HepG2 (cell line): ENCODE results near the gene GLOD4. TPM values are rescaled to one million over a fixed set of nuclear protein-coding genes. Genes with fewer than 3 reads are reported as not detected.
A peak's percentile ranks its signal among the peaks of the same experiment; 100 is the strongest.

Experiments used
- ADNP ChIP-seq: sonication (generic); formaldehyde crosslinking; IDR thresholded peaks from 2 replicates; pipeline ENCODE4 v1.4.0; 2020; ENCODE audit warnings: missing genetic modification reagents
- ARNT2 ChIP-seq: sonication (generic); formaldehyde crosslinking; IDR thresholded peaks from 2 replicates; pipeline ENCODE4 v1.8.0; 2022; ENCODE audit warnings: mild to moderate bottlenecking, low read depth, missing genetic modification reagents, moderate library complexity
- DNMT3B ChIP-seq: conservative IDR thresholded peaks from 2 replicates; pipeline ENCODE4 v1.6.1; 2016; ENCODE audit warnings: missing biosample characterization, control low read depth
- KDM3A ChIP-seq: IDR thresholded peaks from 2 replicates; pipeline ENCODE4 v1.6.1; 2018; ENCODE audit warnings: low read depth, missing compliant biosample characterization
- MXD1 ChIP-seq: sonication (generic); formaldehyde crosslinking; IDR thresholded peaks from 2 replicates; pipeline ENCODE4 v1.4.0; 2020; ENCODE audit warnings: mild to moderate bottlenecking, missing genetic modification reagents
- NR2C2 ChIP-seq: sonication (generic); formaldehyde crosslinking; IDR thresholded peaks from 2 replicates; pipeline ENCODE4 v1.4.0; 2020; ENCODE audit warnings: missing genetic modification reagents, mild to moderate bottlenecking, moderate library complexity, borderline replicate concordance
- PATZ1 ChIP-seq: sonication (generic); formaldehyde crosslinking; IDR thresholded peaks from 2 replicates; pipeline ENCODE4 v1.4.0; 2020; ENCODE audit warnings: missing genetic modification reagents
- PRDM15 ChIP-seq: sonication (generic); formaldehyde crosslinking; IDR thresholded peaks from 2 replicates; pipeline ENCODE4 v1.4.0; 2020; ENCODE audit warnings: missing genetic modification reagents
- SP4 ChIP-seq: sonication (generic); formaldehyde crosslinking; IDR thresholded peaks from 2 replicates; pipeline ENCODE4 v1.8.1; 2023; ENCODE audit warnings: mild to moderate bottlenecking, missing genetic modification reagents
- TARDBP ChIP-seq: sonication (generic); formaldehyde crosslinking; IDR thresholded peaks from 2 replicates; pipeline ENCODE4 v1.8.0; 2022; ENCODE audit warnings: mild to moderate bottlenecking, missing genetic modification reagents
- ZKSCAN1 ChIP-seq: fragments of 150-350 bp; IDR thresholded peaks from 2 replicates; pipeline ENCODE4 v1.6.1; 2014; ENCODE audit warnings: low read length
- ZNF235 ChIP-seq: sonication (generic); formaldehyde crosslinking; IDR thresholded peaks from 2 replicates; pipeline ENCODE4 v1.8.1; 2023; ENCODE audit warnings: mild to moderate bottlenecking, missing genetic modification reagents, borderline replicate concordance
- ZNF513 ChIP-seq: sonication (generic); formaldehyde crosslinking; conservative IDR thresholded peaks from 2 replicates; pipeline ENCODE4 v1.5.0; 2020; ENCODE audit warnings: missing genetic modification reagents
- ZNF549 ChIP-seq: sonication (generic); formaldehyde crosslinking; IDR thresholded peaks from 2 replicates; pipeline ENCODE4 v1.5.0; 2020; ENCODE audit warnings: missing genetic modification reagents
- ZNF704 ChIP-seq: sonication (generic); formaldehyde crosslinking; IDR thresholded peaks from 2 replicates; pipeline ENCODE4 v1.8.1; 2023; ENCODE audit warnings: mild to moderate bottlenecking, inconsistent platforms, moderate library complexity, missing genetic modification reagents, borderline replicate concordance
- ZNF770 ChIP-seq: sonication (generic); formaldehyde crosslinking; IDR thresholded peaks from 2 replicates; pipeline ENCODE4 v1.5.0; 2020; ENCODE audit warnings: mild to moderate bottlenecking, missing genetic modification reagents
- ZNF792 ChIP-seq: IDR thresholded peaks from 2 replicates; pipeline ENCODE4 v1.6.1; 2016
- polyA plus RNA-seq, 8 experiments: library from polyadenylated mRNA; depleted of rRNA in 3 of 8; stranded (reverse) in 7 of 8; unstranded in 1 of 8; fragments of >200 nt; fragmentation: Illumina TruSeq in 4 of 8; extraction: Trizol in 4 of 8; gene quantifications; 2 replicates each; pipeline versions ENCODE4 v1.2.1 to v1.2.3, GENCODE V29; 2011 to 2016; ENCODE audit warnings: low read depth in 4 of 8, missing spikeins in 1 of 8, mixed read lengths in 1 of 8; ENCODE audit not compliant: insufficient read depth in 1 of 8
- total RNA-seq, 5 experiments: library from RNA; depleted of rRNA; stranded (reverse); fragments of >200 nt; fragmentation: Illumina TruSeq; extraction: Trizol; gene quantifications; 2 replicates each; pipeline ENCODE4 v1.2.3, GENCODE V29; 2016; ENCODE audit warnings: low read depth in 1 of 5

GLOD4 gene
- total and polyA plus RNA-seq, 2 of the 13 experiments (the other 11 are each of a cell fraction or from before 2014, with no cell fraction given): 53.7 to 87.8 TPM

- no peak for TF ChIP-seq DNMT3B (CRISPR knock-in tag)
- TF ChIP-seq SP4 (CRISPR knock-in tag): 0 out of 2 replicates have a peak, but pooled peaks have one; percentile 36
- TF ChIP-seq PATZ1 (CRISPR knock-in tag): peak; percentile 54; the same call in 1 of the 2 replicates
- TF ChIP-seq ARNT2 (CRISPR knock-in tag): 0 out of 2 replicates have a peak, but pooled peaks have one; percentile 9
- TF ChIP-seq PRDM15: 0 out of 2 replicates have a peak, but pooled peaks have one; percentile 16
- TF ChIP-seq ZNF792: 0 out of 2 replicates have a peak, but pooled peaks have one; percentile 16
- no peak for TF ChIP-seq ZNF513
- TF ChIP-seq ZKSCAN1: no peak
- TF ChIP-seq KDM3A (CRISPR knock-in tag): no peak
- TF ChIP-seq NR2C2: 0 out of 2 replicates have a peak, but pooled peaks have one; percentile 16
- TF ChIP-seq ZNF704: no peak
- no peak for TF ChIP-seq MXD1 (CRISPR knock-in tag)
- TF ChIP-seq TARDBP: no peak
- TF ChIP-seq ZNF549 (CRISPR knock-in tag): 0 out of 2 replicates have a peak, but pooled peaks have one; percentile 39
- no peak for TF ChIP-seq ADNP (CRISPR knock-in tag)
- peak; percentile 54; the same call in 1 of the 2 replicates for TF ChIP-seq ZNF770
- TF ChIP-seq ZNF235 (CRISPR knock-in tag): peak; percentile 58; the same call in 1 of the 2 replicates
Measured at GRCh38 chr17:732067-732901, 49.8 kb downstream of the GLOD4 start, which contains the start of gene TLCD3A (continued).
